Measurements from ENCODE around the gene CDH22.

The CDH22 gene

DNA sequence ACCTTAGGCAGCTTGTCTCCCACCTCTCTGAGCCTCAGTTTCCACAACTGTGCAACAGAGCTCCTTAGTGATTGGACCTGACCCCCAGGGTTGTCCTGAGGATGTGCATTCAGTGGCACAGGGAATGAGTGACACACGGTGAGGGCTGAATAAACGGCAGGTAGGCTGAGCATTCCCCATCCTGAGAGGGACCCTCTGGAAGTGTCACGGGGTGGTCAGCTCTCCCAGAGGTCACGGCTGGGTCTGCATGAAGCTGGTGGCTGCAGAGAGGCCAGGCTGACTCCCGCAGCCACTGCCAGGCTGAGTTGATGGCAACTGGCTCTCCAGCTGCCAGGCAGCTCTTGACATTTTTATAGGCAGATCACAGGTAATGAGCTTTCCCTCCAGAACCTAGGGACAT, 147.6 kb downstream of the CDH22 start:
- no peak for DNase-seq

DNA sequence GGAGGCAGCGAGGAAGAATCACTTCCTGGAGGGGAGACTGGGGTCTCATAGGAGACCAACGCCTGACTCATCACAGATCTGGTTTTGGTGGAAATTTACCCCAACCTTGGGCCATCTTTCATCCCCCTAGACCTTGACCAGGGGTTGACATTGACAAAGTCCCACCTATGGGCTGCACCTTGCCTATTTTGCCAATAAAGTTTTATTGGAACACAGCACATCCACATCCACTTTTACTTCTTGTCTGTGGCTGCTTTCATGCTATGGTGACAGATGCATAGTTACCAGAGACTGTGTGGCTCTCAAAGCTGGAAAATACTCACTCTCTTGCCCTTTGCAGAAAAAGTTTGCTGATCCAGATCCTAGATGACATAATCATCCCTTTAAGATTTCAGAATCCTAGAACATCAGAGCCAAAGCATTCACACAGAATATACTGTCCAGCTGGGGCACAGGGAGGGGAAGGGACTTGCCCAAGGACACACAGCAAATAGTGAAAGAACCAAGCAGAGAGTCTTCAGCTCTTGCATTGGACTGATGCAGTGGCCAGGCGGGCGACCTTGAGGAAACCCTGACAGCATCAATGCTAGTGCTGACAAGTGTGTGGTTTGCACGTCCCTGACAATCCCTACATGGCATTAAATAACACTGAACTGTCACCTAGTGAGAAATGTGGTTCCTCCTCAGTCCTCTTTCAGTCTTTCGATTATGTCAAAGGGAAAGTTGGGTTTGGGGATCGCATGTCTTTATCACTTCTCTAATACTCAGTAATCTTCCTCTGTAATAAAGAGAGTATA, 149.0 kb downstream of the CDH22 start:
- no peak for DNase-seq

DNA sequence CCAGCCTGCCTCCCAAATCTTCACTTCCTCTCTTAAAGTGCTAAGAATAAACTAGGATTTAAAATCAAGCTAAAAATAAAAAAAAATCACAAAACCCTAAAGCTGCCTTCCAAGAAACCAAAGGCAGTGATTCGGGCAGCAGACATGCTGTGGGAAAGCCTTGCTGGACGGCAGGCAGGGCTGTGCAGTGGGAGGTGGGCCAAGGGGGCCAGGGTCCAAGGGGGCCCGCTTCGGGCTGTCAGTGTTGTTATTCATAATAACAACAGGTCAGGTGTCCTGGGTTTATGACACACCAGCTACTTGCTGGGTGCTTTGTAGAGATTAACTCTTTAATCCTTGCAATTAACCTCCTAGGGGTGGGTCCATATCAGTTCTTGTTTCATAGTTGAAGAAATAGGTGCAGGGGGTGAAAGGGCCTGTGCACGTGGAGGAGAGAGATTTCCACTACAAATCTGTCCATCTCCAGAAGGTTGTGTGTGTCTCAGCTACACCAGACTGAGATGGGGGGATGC, 149.8 kb downstream of the CDH22 start:
- DNase-seq: no peak

DNA sequence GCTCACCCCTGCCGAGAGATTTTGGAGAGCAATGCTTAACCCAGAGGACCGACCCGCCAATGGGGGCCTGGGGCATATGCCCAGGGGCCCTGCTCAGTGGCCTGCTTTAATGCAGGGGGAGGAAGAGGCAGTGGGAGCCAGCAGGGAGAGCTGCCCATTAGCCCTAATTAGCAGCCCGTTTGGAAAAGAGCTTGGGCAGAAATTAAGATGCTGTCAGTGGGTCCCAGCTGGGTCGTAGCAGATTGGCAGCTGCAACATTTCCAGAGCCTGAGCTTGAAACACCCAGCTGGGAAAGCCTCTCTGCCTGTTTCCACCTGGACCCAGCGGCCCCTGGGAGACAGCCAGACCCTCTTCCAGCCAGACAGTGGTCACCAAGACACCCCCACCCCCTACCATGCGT, 150.7 kb downstream of the CDH22 start:
- no peak for DNase-seq

DNA sequence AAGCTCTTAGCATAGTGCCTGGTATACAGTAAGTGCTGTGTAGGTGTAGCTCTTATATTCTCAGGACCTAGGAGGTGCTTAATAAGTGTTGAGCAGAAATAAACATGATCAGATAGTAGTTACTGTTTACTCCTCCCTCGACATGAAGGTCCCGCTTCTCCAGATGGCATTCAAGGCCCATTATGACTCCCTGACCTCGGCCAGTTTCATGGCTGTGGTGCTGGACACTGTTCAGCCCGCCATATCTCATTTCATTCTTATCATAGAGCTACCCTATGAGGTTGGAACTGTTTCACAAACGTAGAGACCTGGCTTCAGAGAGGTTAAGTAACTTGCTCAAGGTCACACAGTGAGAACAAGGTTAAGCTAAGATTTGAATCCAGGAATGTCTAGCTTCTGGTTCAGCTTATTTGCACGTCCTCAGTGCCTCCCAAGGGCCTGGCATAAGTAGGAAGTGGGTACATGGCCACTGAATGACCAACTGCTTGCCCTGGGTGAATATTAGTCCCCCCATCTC, 151.2 kb downstream of the CDH22 start:
- no peak for DNase-seq

DNA sequence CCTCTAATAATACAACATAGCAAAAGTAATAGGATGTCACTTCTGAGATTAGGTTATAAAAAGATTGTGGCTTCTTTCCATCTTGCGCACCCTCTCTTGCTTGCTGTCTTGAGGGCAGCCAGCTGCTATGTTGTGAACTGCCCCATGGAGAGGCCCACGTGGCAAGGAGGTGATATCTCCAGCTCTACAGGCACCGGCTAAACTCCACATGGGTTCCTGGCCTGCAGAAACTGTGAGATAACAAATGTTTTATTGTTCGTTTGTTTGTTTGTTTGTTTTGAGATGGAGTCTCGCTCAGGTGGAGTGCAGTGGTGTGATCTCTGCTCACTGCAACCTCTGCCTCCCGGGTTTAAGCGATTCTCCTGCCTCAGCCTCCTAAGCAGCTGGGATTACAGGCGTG, 152.2 kb downstream of the CDH22 start:
- DNase-seq: no peak

DNA sequence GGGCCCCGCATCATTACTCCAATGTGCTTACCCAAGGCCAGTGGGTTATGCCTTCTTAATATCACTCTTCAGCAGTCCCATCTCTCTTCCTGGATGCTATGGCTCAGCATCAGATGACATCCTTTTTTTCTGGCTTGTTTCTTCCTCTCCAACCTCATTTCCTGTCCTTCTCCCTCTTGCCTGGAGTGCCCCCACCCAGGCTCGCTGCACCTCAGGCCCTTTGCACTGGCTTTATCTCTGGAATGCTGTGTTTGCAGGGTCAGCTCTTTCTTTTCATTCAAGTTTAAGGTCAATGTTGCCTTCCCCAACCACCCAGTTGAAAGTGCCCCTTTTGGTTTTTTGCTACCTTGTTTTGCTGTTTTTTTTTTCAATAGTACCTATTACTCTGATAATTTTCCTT, 153.5 kb downstream of the CDH22 start:
- DNase-seq: no peak

DNA sequence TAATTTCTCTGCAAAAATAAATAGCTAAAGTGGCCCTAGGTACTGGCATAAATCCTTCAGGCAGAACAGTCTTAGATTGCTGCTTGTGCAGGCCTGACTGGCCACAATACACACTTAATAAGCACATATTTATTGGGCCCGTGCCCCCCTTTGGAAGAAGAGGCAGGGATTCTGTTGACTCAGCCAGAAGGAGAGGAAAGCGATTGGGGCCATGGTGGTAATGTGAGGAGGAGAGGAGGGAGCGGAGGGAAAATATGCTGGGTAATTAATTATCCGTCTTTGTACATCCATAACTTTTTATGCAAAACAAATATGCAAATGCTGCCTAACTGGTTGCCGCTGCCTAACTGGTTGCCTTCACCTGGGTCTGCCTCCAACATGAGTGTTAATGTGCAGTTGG, 154.0 kb downstream of the CDH22 start:
- DNase-seq: no peak

DNA sequence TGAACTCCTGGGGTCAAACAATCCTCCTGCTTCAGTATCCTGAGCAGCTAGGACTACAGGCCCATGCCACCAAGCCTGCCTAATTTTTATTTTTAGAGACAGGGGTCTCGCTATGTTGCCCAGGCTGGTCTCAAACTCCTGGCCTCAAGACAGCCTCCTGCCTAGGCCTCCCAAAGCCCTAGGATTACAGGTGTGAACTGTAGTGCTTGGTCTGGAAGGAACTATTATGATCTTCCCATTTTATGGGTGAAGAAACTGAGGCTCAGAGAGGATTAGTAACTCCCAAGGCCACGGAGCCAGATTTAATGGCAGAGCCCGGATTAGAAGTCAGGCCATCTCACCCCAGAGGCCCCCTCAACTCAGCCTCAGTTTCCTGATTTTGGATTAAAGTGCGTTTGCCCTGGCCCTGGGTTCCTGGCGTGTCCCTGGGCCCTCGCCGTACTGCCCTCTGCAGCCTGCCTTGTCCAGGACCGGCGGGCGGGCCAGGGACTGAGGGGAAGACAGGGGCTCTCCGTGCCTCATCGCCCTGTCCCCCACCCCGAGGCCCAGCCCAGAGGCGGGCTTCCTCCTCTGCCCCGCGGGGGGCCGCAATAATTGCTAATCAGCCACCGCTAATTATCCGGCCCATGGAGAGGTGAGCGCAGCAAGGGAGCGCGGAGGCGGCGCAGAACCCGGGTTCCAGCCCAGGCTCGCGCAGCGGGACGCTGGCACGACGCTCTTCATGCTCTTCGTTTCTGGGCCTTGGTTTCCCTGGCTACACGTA, 155.3 kb downstream of the CDH22 start:
- DNase-seq: no peak

DNA sequence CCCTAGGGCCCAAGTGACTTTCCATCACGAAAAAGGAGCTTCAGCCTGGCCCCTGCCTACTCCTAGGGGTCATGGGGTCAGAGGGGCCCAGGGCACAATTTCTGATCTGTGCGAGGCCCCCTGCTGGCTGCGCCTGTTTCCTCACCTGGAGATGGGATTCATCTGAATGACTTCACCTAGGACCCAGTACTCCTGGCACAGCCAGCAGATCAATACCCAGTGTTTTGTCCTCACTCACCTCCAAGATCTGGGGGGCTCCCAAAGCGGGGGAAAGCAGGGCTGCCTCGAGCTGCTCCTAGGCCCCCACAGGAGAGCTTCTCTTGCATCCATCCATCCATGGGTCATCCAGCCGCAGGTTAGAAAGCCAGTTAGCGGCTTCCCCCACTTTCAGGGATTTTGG, 156.4 kb downstream of the CDH22 start:
- DNase-seq: peak; percentile 26 to 29

DNA sequence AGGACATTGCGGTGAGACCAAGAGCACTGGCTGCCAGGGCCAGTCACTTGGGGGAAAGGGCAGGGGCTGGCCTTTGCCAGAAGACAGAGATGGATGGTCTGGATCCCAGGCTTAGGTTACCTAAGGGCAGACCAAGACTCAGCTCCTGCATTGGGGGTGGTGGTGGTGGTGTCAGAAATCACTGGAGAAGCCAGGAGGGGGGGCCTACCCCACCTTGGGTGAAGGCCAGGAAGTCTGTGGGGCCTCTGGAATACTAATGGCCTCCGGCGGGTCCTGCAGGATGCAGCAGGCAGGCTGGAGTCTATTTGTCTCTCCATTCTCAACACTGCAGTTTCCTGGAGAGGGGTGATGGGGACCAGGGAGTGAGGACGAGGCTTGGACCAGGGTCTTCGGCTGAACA, 157.4 kb downstream of the CDH22 start:
- no peak for DNase-seq

DNA sequence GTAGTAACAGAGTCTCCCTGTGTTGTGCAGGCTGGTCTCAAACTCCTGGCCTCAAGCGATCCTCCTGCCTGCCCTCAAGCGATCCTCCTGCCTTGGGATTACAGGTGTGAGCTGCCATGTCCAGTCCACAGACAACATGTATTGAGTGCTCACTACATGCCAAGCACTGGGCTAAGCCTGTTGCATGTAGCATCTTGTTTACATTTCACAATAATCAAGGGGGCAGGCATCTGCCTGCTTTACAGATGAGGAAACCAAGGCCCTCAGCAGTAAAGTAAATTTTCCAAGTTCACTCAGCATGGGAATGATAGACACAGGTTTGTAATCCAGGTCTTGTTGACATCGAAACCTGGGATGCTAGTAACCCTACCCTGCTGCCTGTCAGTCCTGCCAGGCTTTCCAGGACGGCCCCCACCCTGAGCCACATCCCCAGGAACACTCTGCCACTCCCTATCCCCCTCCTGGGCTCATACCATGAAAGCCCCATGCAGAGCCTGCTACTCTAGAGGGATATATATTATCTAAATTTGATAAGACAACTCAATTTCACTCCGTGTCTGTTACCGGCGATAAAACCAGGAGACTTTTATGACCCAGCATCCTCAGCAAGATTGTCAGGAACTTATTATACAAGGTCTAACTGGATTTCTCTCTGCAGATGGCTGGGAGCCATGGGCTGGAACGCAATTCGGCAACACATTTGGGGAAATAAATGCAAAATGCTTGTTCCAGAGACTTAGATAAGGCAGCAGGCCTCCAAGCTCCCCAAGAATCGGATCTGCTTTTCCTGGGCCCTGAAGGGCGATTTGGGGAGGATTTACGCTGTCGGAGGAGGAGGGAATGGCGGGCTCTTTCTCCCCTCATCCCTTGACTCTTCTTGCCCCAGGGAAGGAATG, 159.7 kb downstream of the CDH22 start:
- DNase-seq: no peak

DNA sequence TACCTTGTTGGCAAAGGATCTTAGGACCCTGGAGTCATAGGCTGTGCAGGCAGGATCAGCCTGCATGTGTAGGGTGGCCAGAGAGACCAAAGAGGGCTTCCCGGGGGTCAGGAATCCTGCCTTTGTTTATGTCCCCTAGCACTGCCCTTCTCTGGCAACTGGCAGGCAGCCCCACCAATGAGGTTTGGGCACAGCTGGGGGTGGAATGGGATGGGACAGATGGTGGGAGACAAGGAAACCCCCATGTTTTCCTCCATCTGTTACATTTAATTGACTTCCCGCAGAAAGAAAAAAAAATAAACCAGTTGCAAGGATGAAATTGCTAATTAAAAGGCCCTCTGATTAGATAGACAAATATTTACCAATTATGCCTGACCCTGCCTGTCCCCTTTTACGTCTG, 162.6 kb downstream of the CDH22 start:
- no peak for DNase-seq

DNA sequence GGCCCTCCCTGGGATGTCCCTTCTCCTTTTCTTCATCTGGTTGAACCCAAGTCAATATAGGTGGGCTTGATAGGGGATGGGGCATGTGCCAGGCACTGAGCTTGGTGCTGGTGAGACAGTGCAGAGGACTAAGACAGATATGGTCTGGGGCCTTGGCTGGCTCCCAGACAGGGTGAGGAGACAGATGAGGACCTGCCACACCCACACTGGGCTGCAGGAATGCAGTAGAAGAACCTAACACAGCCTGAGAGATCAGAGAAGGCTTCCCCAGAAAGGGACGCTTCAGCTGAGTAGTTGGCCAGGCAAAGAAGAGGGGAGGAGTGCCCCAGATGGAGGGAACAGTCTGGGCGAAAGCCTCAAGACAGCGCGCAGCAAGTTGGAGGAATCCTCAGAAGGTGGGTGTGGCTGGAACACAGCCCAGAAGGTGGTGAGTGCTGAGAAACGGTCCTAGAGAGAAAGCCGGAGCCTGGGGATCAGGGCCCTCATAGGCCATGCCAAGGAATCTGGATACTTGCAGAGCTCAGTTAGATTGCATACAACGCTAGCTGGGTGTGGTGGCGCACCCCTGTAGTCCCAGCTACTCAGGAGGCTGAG, 163.8 kb downstream of the CDH22 start:
- DNase-seq: no peak

DNA sequence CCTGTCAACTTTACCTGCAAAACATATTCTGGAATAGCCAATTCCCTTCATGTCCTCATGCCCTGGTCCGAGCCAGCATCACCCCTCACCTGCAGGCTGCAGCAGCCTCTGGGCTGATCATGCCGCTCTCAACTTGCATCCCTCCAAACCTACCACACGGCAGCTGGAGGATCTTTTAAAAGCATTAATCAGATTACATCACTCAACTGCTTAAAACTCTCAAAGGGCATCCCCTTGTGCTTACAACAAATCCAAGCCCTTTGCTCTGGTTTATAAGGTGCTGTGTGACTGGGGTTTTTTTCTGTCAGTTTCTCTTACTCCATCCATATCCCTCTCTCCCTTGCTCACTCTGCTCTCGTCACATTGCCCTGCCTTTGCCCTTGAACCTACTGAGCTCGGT, 166.2 kb downstream of the CDH22 start:
- DNase-seq: no peak

DNA sequence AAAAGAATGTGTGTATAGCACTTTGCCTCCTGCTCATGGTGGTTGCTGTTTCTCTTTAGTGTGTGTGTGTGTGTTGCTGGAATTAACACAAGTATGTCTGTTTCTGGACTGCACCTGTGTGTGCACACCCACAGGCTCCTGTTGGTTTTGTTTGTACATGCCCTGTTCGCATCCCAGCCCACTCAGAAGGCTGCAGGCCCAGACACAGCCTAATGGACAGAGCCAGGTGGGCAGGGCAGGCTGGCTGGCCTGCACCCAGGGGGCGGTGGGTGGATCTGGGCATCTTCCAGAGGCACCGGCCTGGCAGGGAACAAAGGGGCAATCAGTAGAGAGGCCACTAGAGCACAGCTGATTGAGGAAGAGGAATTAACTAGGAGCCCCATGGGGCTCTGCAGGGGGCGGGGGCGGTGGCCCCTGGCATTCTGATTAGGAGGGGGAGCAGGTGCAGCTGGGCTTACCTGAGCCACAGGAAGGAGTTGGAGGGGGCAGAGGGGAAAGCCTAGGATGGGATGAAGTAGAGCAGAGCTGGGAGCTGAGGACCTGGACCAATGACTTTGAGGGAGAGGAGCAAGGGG, 168.3 kb downstream of the CDH22 start:
- DNase-seq: no peak

DNA sequence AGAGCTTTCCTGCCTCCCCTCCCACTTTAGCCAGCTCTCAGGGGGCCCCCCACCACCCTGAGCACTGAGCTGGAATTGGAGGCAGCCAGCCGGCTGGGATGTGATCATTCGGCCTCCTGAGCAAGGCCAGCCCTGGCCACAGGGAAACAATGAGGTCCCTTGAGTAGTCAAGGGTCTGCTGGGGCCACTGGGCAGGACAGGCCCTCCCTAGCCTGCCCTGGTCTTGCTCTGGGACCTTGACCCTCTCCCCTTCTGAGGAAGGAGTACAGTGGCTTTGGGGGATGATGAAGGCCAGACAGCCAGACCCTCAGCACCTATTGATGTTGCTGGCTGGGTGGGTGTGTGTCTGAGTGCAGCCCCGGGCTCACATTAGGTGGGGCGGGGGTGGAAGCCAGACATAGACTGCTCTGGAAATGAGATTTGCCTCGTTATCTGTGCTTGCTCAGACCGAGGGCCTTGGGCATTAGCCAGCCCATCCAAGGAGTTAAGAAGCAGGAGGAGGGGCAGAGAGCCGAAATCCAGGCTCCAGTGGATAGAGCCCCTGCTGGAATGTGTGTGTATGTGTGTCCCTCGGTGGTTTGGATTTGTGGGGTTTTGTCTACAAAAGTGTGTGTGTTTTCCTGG, 168.9 kb downstream of the CDH22 start:
- DNase-seq: no peak

DNA sequence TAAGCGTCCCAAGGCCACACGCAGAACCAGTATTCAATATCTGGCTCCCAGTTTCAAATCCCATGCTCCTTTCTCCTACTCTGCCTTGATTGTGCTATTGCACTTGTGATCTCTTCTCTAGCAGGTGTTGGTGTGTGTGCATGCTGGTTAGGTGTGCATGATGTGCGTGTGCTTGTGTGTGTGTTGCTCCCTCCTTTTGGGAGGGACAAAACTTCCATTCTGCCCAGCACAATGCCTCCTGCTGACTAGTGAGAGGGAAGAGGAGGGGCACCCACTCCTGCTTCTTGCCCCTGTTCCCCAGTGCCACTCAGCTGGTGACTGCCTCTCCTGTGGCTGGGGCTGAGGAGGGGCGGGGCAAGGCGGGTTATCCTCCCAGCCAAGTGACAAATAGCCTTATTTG, 170.5 kb downstream of the CDH22 start:
- DNase-seq: no peak

DNA sequence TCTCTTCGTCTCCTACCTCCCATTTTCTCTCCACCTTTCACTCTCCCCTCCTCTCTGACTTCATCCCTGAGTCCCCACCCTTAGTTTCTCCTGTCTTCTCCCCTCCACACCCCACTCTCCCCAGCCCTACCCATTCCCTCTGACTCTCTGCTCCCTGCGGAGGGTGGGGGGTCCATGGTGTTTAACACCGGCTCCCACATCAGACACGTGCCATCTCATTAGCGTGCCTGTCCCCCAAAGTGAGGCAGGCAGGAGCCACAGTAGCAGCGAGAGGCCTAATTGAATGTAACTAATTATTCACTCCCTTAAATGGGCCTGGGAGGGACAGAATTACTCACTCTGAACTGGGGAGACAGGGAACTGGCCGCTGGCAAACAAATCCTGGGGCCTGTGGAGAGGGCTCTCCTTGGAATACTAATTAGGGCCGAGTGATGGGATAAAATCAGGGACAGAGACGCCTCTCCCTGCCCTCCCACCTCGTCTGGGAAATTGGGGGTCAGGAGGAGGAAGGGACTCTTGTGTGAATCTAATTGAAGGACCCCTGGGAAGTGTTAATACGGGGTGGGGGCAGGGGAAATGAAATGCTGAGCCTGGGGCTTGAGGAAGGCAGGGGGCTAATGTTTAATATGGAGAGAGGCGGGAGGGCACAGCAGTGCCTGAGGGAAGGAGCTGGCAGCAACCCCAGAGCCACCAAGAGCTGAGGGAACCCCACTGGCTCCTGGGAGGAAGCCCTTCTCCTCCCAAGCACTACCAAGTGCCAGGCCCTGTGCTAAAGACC, 172.3 kb downstream of the CDH22 start:
- no peak for DNase-seq

DNA sequence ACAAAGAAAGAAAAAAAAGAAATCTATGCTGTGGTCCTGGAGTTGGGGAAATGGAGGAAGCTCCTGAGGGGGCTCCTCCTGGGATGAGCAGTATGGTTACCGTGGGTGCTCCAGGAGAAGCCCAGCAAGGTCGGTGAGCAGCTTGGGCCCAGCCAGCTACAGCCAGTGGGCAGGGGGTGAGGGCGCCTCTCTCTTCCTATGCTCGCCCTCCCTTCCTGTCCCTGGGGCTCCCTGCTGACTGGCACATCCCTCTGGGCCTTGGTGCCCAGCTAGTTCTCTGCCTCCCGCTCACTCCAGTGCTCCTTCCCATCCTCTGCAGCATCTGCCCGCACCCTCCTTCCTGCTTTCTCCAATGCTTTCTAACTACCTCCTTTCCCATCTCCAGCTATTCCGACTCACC, 173.6 kb downstream of the CDH22 start:
- no peak for DNase-seq
